Right atrium auricular region (tissue), 2 donors: ENCODE results near the gene PRPSAP1. TPM values are rescaled to one million over a fixed set of nuclear protein-coding genes. Genes with fewer than 3 reads are reported as not detected.

Experiments
- DNase-seq: peaks from one replicate; pipeline ENCODE4 v3.0.0-alpha.2; 2019; ENCODE audit warnings: low spot score
- H3K27ac ChIP-seq, 2 donors: fragments of 200-600 bp; sonication (generic); 1 replicate in 1 of 2; 2 replicates in 1 of 2; pipeline ENCODE4 v1.5.1; 2016 to 2019
- H3K27me3 ChIP-seq, 2 donors: fragments of 200-600 bp; sonication (generic); one replicate each; pipeline versions ENCODE4 v1.5.1 to v1.6.0; 2017 to 2019
- H3K36me3 ChIP-seq: fragments of 200-600 bp; sonication (generic); one replicate; pipeline ENCODE4 v1.5.1; 2016
- H3K4me1 ChIP-seq, 2 donors: fragments of 200-600 bp; sonication (generic); one replicate each; pipeline versions ENCODE4 v1.5.1 to v1.6.0; 2017 to 2019
- H3K4me3 ChIP-seq, 2 donors: fragments of 200-600 bp; sonication (generic); 1 replicate in 1 of 2; 2 replicates in 1 of 2; pipeline ENCODE4 v1.5.1; 2017 to 2019; ENCODE audit warnings: mild to moderate bottlenecking in 1 of 2, moderate library complexity in 1 of 2
- H3K9me3 ChIP-seq, 2 donors: fragments of 200-600 bp; sonication (generic); one replicate each; pipeline ENCODE4 v1.5.1; 2019
- CTCF ChIP-seq, 2 donors: fragments of 200-600 bp; sonication (generic); IDR thresholded peaks; one replicate each; pipeline ENCODE4 v1.5.1; 2019; ENCODE audit warnings: antibody characterized with exemption in 2 of 2
- total RNA-seq, 2 donors: library from RNA; depleted of rRNA; stranded (reverse); fragments of >200 nt; gene quantifications; one replicate each; pipeline ENCODE4 v1.1.0, GENCODE V29; 2016

PRPSAP1 gene
- total RNA-seq, 2 donors from 2014 or later = 33.7 to 34.0 TPM

- Histone ChIP-seq H3K27ac (no peak overlapping the region), H3K4me3 (no peak overlapping the region), H3K36me3 (peaks cover 11% of the 10 kb centered on the region), H3K9me3 (no peaks in the 10 kb centered on the region), H3K4me1 (no peaks in the 10 kb centered on the region), H3K27me3 (no peaks in the 10 kb centered on the region)
- TF ChIP-seq CTCF (IDR thresholded peaks at IDR 0.05) = no peak
- no peak for DNase-seq
Measured at GRCh38 chr17:76336756-76337412, 16.8 kb downstream of the PRPSAP1 start.

GRCh38 chr17:76335716-76336381 lies 17.9 kb downstream of the PRPSAP1 start:
- TF ChIP-seq CTCF (IDR thresholded peaks at IDR 0.05) = no peak

GRCh38 chr17:76333673-76334505 lies 19.8 kb downstream of the PRPSAP1 start:
- no peak for DNase-seq
- no peak for TF ChIP-seq CTCF (IDR thresholded peaks at IDR 0.05)
- Histone ChIP-seq H3K4me3 (no peak overlapping the region), H3K27me3 (no peaks in the 10 kb centered on the region), H3K27ac (no peak overlapping the region), H3K36me3 (peaks cover 30% of the 10 kb centered on the region), H3K4me1 (no peaks in the 10 kb centered on the region), H3K9me3 (no peaks in the 10 kb centered on the region)

More at GRCh38 chr17:76335716-76336381, 17.9 kb downstream of the PRPSAP1 start:
- H3K27me3 ChIP-seq = no peaks in the 10 kb centered on the region
- H3K4me1 ChIP-seq = no peaks in the 10 kb centered on the region
- no peak for DNase-seq
- H3K4me3 ChIP-seq = no peak overlapping the region
- peaks cover 12% of the 10 kb centered on the region for H3K36me3 ChIP-seq
- no peaks in the 10 kb centered on the region for H3K9me3 ChIP-seq
- no peak overlapping the region for H3K27ac ChIP-seq

- H3K9me3 ChIP-seq = no peaks in the 10 kb centered on the region
- H3K27ac ChIP-seq = no peak overlapping the region
- no peak for DNase-seq
- TF ChIP-seq CTCF (IDR thresholded peaks at IDR 0.05) = no peak
- peaks cover 0 to 5% of the 10 kb centered on the region in 2 donors for H3K4me1 ChIP-seq
- no peaks in the 10 kb centered on the region for H3K27me3 ChIP-seq
- H3K4me3 ChIP-seq = no peak overlapping the region
- peaks cover 49% of the 10 kb centered on the region for H3K36me3 ChIP-seq
Measured at GRCh38 chr17:76331083-76331482, 22.6 kb downstream of the PRPSAP1 start.

- H3K27ac ChIP-seq = no peak overlapping the region
- H3K36me3 ChIP-seq = peaks cover 49% of the 10 kb centered on the region
- no peaks in the 10 kb centered on the region for H3K27me3 ChIP-seq
- H3K9me3 ChIP-seq = no peaks in the 10 kb centered on the region
- H3K4me1 ChIP-seq = peaks cover 0 to 5% of the 10 kb centered on the region in 2 donors
- TF ChIP-seq CTCF (IDR thresholded peaks at IDR 0.05) = no peak
- DNase-seq = no peak
- no peak overlapping the region for H3K4me3 ChIP-seq
Measured at GRCh38 chr17:76329664-76330063, 24.1 kb downstream of the PRPSAP1 start.
